GM23338 (cell line): ENCODE measurements around the gene SNAP91. TPM values are rescaled to one million over a fixed set of nuclear protein-coding genes. Genes with fewer than 3 reads are reported as not detected.

ENCODE experiments used
- ATAC-seq: fragments of 200-7000 bp; cut with Tn5 transposase; 3 replicates; pipeline ENCODE4 v1.9.1; 2020
- DNase-seq: peaks from one replicate; pipeline ENCODE4 v3.0.0-alpha.2; 2015; ENCODE audit warnings: low spot score
- H2AFZ ChIP-seq: fragments of 200-600 bp; sonication (generic); 2 replicates; pipeline ENCODE4 v1.8.0; 2016; ENCODE audit warnings: antibody characterized with exemption, mild to moderate bottlenecking, moderate library complexity
- H3F3A ChIP-seq: fragments of 200-600 bp; sonication (generic); replicated peaks from 2 replicates; pipeline ENCODE4 v1.8.0; 2017; ENCODE audit warnings: antibody characterized with exemption, mixed run types, low read depth
- H3K27ac ChIP-seq: fragments of 200-600 bp; sonication (generic); 2 replicates; pipeline ENCODE4 v1.6.1; 2016; ENCODE audit warnings: low read depth
- H3K27me3 ChIP-seq: fragments of 200-600 bp; sonication (generic); 2 replicates; pipeline ENCODE4 v1.8.0; 2016; ENCODE audit warnings: mild to moderate bottlenecking, mixed run types, moderate library complexity; ENCODE audit not compliant: insufficient read depth
- H3K36me3 ChIP-seq: fragments of 200-600 bp; sonication (generic); 2 replicates; pipeline ENCODE4 v1.8.0; 2016; ENCODE audit warnings: mild to moderate bottlenecking; ENCODE audit not compliant: insufficient read depth
- H3K4me1 ChIP-seq: fragments of 200-600 bp; sonication (generic); 2 replicates; pipeline ENCODE4 v1.8.0; 2016; ENCODE audit warnings: mild to moderate bottlenecking, moderate library complexity; ENCODE audit not compliant: insufficient read depth
- H3K4me2 ChIP-seq: fragments of 200-600 bp; sonication (generic); 2 replicates; pipeline ENCODE4 v1.7.1; 2017; ENCODE audit warnings: mixed run types
- H3K4me3 ChIP-seq: fragments of 200-600 bp; sonication (generic); 2 replicates; pipeline ENCODE4 v1.6.1; 2016; ENCODE audit warnings: mixed run types
- H3K79me2 ChIP-seq: fragments of 200-600 bp; sonication (generic); replicated peaks from 2 replicates; pipeline ENCODE4 v1.8.0; 2017; ENCODE audit warnings: mild to moderate bottlenecking; ENCODE audit not compliant: insufficient read depth
- H3K9me2 ChIP-seq: fragments of 200-600 bp; sonication (generic); 2 replicates; pipeline ENCODE4 v1.8.0; 2017; ENCODE audit not compliant: insufficient read depth
- H4K20me1 ChIP-seq: fragments of 200-600 bp; sonication (generic); replicated peaks from 2 replicates; pipeline ENCODE4 v1.8.0; 2017; ENCODE audit warnings: mild to moderate bottlenecking; ENCODE audit not compliant: insufficient read depth
- H3K27ac Mint-ChIP-seq: 2 replicates; pipeline ENCODE4 v1.8.0; 2020; ENCODE audit warnings: inconsistent platforms, mild to moderate bottlenecking, moderate library complexity, mixed read lengths
- H3K27me3 Mint-ChIP-seq: 3 replicates; pipeline ENCODE4 v1.8.0; 2022; ENCODE audit warnings: low read depth, mild to moderate bottlenecking, moderate library complexity, mixed read lengths, inconsistent platforms; ENCODE audit not compliant: insufficient read depth, poor library complexity
- H3K36me3 Mint-ChIP-seq: 3 replicates; pipeline ENCODE4 v1.8.0; 2021; ENCODE audit warnings: low read depth, mild to moderate bottlenecking, inconsistent platforms, moderate library complexity, mixed read lengths
- H3K4me1 Mint-ChIP-seq: 3 replicates; pipeline ENCODE4 v1.8.0; 2020; ENCODE audit warnings: mild to moderate bottlenecking, inconsistent platforms, mixed read lengths
- H3K4me3 Mint-ChIP-seq: 3 replicates; pipeline ENCODE4 v1.8.0; 2021; ENCODE audit warnings: moderate library complexity, mild to moderate bottlenecking, inconsistent platforms, mixed read lengths
- H3K9me3 Mint-ChIP-seq: 3 replicates; pipeline ENCODE4 v1.8.0; 2020; ENCODE audit warnings: moderate library complexity, mild to moderate bottlenecking, inconsistent platforms, mixed read lengths
- CREB1 ChIP-seq: fragments of 250-450 bp; sonication (Bioruptor Pico); IDR thresholded peaks from 2 replicates; pipeline ENCODE4 v1.5.0; 2020; ENCODE audit warnings: low read depth, mild to moderate bottlenecking, moderate library complexity
- JUNB ChIP-seq: IDR thresholded peaks from one replicate; pipeline ENCODE4 v1.6.1; 2016; ENCODE audit warnings: antibody characterized with exemption; ENCODE audit not compliant: unreplicated experiment
- POLR2AphosphoS5 ChIP-seq: IDR thresholded peaks from 2 replicates; pipeline ENCODE4 v1.6.1; 2016; ENCODE audit warnings: antibody characterized with exemption, low read depth
- polyA plus RNA-seq: library from polyadenylated mRNA; unstranded; fragments of >200 nt; fragmentation: Nextera tagmentation; extraction: Ambion mirVana; gene quantifications from 2 replicates; pipeline ENCODE4 v1.2.1, GENCODE V29; 2016
- total RNA-seq: library from RNA; depleted of rRNA; stranded (reverse); fragments of >200 nt; shearing (Covaris generic); gene quantifications from 2 replicates; pipeline ENCODE4 v1.2.3, GENCODE V29; 2014
- TF ChIP-seq, protein P1 (sequence below): fragments of 250-450 bp; sonication (Bioruptor Pico); IDR thresholded peaks from 2 replicates; pipeline ENCODE4 v1.5.0; 2020; ENCODE audit warnings: mild to moderate bottlenecking, moderate library complexity
- TF ChIP-seq, protein P2 (sequence below), 2 experiments: fragments of 200-600 bp in 1 of 2; sonication (generic) in 1 of 2; conservative IDR thresholded peaks; 2 replicates each; pipeline versions ENCODE4 v1.5.1 to v1.6.1; 2016 to 2017; ENCODE audit warnings: antibody characterized with exemption in 2 of 2, low read depth in 2 of 2, mild to moderate bottlenecking in 2 of 2, moderate library complexity in 1 of 2

Gene SNAP91
- total and polyA plus RNA-seq, 2 experiments from 2014 or later = 0.83 to 1.2 TPM

DNA sequence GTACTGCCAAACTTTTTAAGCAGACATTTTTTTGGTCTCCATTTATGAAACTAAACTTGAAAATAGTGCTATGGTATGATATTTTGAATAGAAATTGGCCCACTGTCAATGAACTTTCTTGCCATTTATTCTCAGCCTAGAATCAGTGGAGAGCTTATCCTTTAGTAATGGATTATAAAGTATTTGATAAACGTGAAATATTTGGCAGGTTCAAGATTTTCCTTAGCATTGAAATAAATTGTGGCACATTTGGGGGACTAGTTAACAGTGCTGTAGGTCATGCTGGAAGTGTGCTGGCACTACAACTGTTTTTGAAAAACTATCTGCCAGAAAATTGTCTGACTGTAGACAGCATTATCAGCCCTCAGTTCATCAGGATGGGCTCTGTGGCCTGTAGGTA, 194.4 kb downstream of the SNAP91 start (continued):
- TF ChIP-seq, protein P1, sequence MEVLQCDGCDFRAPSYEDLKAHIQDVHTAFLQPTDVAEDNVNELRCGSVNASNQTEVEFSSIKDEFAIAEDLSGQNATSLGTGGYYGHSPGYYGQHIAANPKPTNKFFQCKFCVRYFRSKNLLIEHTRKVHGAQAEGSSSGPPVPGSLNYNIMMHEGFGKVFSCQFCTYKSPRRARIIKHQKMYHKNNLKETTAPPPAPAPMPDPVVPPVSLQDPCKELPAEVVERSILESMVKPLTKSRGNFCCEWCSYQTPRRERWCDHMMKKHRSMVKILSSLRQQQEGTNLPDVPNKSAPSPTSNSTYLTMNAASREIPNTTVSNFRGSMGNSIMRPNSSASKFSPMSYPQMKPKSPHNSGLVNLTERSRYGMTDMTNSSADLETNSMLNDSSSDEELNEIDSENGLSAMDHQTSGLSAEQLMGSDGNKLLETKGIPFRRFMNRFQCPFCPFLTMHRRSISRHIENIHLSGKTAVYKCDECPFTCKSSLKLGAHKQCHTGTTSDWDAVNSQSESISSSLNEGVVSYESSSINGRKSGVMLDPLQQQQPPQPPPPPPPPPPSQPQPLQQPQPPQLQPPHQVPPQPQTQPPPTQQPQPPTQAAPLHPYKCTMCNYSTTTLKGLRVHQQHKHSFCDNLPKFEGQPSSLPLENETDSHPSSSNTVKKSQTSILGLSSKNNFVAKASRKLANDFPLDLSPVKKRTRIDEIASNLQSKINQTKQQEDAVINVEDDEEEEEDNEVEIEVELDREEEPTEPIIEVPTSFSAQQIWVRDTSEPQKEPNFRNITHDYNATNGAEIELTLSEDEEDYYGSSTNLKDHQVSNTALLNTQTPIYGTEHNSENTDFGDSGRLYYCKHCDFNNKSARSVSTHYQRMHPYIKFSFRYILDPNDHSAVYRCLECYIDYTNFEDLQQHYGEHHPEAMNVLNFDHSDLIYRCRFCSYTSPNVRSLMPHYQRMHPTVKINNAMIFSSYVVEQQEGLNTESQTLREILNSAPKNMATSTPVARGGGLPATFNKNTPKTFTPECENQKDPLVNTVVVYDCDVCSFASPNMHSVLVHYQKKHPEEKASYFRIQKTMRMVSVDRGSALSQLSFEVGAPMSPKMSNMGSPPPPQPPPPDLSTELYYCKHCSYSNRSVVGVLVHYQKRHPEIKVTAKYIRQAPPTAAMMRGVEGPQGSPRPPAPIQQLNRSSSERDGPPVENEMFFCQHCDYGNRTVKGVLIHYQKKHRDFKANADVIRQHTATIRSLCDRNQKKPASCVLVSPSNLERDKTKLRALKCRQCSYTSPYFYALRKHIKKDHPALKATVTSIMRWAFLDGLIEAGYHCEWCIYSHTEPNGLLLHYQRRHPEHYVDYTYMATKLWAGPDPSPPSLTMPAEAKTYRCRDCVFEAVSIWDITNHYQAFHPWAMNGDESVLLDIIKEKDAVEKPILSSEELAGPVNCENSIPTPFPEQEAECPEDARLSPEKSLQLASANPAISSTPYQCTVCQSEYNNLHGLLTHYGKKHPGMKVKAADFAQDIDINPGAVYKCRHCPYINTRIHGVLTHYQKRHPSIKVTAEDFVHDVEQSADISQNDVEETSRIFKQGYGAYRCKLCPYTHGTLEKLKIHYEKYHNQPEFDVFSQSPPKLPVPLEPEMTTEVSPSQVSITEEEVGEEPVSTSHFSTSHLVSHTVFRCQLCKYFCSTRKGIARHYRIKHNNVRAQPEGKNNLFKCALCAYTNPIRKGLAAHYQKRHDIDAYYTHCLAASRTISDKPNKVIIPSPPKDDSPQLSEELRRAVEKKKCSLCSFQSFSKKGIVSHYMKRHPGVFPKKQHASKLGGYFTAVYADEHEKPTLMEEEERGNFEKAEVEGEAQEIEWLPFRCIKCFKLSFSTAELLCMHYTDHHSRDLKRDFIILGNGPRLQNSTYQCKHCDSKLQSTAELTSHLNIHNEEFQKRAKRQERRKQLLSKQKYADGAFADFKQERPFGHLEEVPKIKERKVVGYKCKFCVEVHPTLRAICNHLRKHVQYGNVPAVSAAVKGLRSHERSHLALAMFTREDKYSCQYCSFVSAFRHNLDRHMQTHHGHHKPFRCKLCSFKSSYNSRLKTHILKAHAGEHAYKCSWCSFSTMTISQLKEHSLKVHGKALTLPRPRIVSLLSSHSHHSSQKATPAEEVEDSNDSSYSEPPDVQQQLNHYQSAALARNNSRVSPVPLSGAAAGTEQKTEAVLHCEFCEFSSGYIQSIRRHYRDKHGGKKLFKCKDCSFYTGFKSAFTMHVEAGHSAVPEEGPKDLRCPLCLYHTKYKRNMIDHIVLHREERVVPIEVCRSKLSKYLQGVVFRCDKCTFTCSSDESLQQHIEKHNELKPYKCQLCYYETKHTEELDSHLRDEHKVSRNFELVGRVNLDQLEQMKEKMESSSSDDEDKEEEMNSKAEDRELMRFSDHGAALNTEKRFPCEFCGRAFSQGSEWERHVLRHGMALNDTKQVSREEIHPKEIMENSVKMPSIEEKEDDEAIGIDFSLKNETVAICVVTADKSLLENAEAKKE = no peak
- TF ChIP-seq CREB1 (CRISPR knock-in tag) = no peak
- no peak for TF ChIP-seq POLR2AphosphoS5
- no peak for TF ChIP-seq JUNB

DNA sequence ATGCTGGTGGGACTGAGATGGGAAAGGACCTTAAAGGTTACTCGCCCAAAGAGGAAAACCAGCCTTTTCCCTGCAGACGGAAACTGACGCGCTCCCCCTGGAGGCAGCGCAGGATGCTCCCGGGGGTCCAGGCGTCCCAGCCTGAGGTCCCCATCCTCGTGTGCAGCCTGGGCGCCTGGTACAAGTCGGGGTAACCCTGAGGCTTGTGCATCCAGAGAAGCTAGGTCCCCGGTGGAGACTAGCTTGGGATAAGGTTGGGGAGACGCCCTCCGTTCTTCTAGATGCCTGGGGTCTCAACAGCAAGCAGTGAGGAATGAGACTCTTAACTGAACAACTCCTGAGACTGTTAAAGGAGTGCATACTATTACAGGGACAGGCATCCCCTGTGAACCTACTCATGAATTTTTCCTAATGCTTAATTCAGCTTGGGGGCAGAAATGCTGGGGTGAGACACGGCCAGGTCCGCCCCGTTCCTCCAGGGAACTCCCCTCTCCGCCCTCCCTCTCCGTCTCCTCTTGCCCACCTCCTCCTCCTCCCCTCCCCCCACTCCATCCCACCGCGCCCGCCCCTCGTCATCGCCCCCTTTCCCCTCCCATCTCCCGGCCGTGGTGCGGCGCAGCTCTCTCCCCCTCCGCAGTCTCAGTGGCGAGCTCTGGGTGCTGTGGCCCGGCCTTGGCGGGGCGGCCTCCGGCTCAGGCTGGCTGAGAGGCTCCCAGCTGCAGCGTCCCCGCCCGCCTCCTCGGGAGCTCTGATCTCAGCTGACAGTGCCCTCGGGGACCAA, 196.8 kb downstream of the SNAP91 start, which contains the start of gene PRSS35:
TSS of gene PRSS35 (plus strand) at position 634 of the 781 bp plus-strand sequence. CDS start 10,908 bp downstream, outside the sequence.
- Histone ChIP-seq H2AFZ (peak within 1 kb of the TSS; percentile 100), H3K27ac (no peak within 1 kb of the TSS), H3K4me2 (peak within 1 kb of the TSS; percentile 73), H3K9me2 (no peaks in the 10 kb centered on the region), H3K4me3 (peak within 1 kb of the TSS; percentile 79), H3K27me3 (peaks cover 12% of the 10 kb centered on the region), H4K20me1 (no peaks in the 10 kb centered on the region), H3K4me1 (peaks cover 9% of the 10 kb centered on the region), H3K36me3 (no peaks in the 10 kb centered on the region), H3F3A (no peaks in the 10 kb centered on the region), H3K79me2 (no peaks in the 10 kb centered on the region)
- H3K4me3 Mint-ChIP-seq = peak within 1 kb of the TSS; percentile 83
- H3K27me3 Mint-ChIP-seq = peaks cover 5% of the 10 kb centered on the region
- H3K9me3 Mint-ChIP-seq = no peaks in the 10 kb centered on the region
- H3K36me3 Mint-ChIP-seq = no peaks in the 10 kb centered on the region
- H3K4me1 Mint-ChIP-seq = peaks cover 25% of the 10 kb centered on the region
- TF ChIP-seq, protein P1 = no peak
- peak; percentile 68 for TF ChIP-seq CREB1 (CRISPR knock-in tag)
- TF ChIP-seq POLR2AphosphoS5 = peak; percentile 39; the same call in 1 of the 2 replicates
- TF ChIP-seq, protein P2, sequence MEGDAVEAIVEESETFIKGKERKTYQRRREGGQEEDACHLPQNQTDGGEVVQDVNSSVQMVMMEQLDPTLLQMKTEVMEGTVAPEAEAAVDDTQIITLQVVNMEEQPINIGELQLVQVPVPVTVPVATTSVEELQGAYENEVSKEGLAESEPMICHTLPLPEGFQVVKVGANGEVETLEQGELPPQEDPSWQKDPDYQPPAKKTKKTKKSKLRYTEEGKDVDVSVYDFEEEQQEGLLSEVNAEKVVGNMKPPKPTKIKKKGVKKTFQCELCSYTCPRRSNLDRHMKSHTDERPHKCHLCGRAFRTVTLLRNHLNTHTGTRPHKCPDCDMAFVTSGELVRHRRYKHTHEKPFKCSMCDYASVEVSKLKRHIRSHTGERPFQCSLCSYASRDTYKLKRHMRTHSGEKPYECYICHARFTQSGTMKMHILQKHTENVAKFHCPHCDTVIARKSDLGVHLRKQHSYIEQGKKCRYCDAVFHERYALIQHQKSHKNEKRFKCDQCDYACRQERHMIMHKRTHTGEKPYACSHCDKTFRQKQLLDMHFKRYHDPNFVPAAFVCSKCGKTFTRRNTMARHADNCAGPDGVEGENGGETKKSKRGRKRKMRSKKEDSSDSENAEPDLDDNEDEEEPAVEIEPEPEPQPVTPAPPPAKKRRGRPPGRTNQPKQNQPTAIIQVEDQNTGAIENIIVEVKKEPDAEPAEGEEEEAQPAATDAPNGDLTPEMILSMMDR (conservative IDR thresholded peaks at IDR 0.05; ENCODE audit: low read depth in 2 of 2) = peak; percentile 83 to 91
- peak; percentile 94 for ATAC-seq
- H3K27ac Mint-ChIP-seq = no peak within 1 kb of the TSS
- peak; percentile 89 for DNase-seq
